ENCODE data around the gene PKNOX2.

DNA sequence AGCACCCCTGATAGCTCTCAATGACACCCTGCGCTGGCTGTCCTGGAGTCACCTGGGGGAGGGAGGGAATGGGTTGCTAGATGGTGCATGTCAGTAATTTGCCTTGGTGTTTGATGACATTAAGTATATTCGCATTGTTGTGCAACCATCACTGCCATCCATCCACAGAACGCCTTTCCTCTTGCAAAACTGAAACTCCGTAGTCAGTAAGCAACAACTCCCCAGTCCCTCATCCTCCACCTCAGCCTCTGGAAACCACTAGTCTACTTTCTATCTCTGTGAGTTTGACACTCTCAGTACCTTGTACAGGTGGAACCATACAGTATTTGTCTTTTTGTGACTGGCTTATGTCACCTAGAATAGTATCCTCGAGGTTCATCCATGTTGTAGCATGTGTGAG lies 62.6 kb downstream of the PKNOX2 start:
- TF ChIP-seq, protein P1, sequence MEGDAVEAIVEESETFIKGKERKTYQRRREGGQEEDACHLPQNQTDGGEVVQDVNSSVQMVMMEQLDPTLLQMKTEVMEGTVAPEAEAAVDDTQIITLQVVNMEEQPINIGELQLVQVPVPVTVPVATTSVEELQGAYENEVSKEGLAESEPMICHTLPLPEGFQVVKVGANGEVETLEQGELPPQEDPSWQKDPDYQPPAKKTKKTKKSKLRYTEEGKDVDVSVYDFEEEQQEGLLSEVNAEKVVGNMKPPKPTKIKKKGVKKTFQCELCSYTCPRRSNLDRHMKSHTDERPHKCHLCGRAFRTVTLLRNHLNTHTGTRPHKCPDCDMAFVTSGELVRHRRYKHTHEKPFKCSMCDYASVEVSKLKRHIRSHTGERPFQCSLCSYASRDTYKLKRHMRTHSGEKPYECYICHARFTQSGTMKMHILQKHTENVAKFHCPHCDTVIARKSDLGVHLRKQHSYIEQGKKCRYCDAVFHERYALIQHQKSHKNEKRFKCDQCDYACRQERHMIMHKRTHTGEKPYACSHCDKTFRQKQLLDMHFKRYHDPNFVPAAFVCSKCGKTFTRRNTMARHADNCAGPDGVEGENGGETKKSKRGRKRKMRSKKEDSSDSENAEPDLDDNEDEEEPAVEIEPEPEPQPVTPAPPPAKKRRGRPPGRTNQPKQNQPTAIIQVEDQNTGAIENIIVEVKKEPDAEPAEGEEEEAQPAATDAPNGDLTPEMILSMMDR (conservative IDR thresholded peaks at IDR 0.05; ENCODE audit: low read depth, low read length) = no peak
- TF ChIP-seq, protein P2, sequence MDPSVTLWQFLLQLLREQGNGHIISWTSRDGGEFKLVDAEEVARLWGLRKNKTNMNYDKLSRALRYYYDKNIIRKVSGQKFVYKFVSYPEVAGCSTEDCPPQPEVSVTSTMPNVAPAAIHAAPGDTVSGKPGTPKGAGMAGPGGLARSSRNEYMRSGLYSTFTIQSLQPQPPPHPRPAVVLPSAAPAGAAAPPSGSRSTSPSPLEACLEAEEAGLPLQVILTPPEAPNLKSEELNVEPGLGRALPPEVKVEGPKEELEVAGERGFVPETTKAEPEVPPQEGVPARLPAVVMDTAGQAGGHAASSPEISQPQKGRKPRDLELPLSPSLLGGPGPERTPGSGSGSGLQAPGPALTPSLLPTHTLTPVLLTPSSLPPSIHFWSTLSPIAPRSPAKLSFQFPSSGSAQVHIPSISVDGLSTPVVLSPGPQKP (IDR thresholded peaks at IDR 0.05; ENCODE audit: borderline replicate concordance, low read depth, low read length) = no peak
- TF ChIP-seq FOS (IDR thresholded peaks at IDR 0.05; ENCODE audit: low read depth, low read length) (no peak), POLR2A (IDR thresholded peaks at IDR 0.05; ENCODE audit: low read depth, low read length) (no peak), USF2 (IDR thresholded peaks at IDR 0.05; ENCODE audit: low read depth, low read length) (no peak), RFX5 (IDR thresholded peaks at IDR 0.05; ENCODE audit: low read depth, low read length) (no peak), MAFK (IDR thresholded peaks at IDR 0.05; ENCODE audit: low read depth, low read length) (no peak), CEBPB (IDR thresholded peaks at IDR 0.05; ENCODE audit: low read depth, low read length) (peak; percentile 45), BHLHE40 (IDR thresholded peaks at IDR 0.05; ENCODE audit: low read depth, low read length) (no peak), MAZ (IDR thresholded peaks at IDR 0.05; ENCODE audit: borderline replicate concordance, low read depth, low read length) (no peak), MXI1 (IDR thresholded peaks at IDR 0.05; ENCODE audit: borderline replicate concordance, low read depth, low read length) (no peak)

Measured in IMR-90 (cell line).